ENCODE results near the gene SMARCAL1.
A peak's percentile ranks its signal among the peaks of the same experiment; 100 is the strongest.

The SMARCAL1 gene

DNA sequence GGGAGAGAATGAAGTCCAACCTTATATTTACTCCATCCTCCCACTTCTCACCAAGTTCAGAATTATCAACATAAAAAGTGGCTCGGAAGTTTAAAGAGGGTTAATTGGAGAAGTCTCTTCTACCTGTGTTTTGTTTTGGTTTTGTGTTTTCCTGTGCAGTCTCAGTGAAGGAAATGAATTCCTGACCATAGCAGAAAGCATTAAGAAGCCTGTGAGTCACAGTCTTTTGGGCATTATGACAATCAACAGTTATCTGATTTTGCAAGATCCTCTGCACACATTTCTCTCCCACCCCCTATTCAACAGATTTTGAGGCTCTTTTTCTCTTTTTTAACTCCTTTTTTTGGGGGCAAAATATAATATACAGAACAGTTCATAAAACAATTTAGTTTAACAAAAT is 77.8 kb downstream of the SMARCAL1 start:
- peak; percentile 74 for DNase-seq (ENCODE audit: low read depth)
- no peak overlapping the region for H3K4me3 ChIP-seq (ENCODE audit: low read length)
- no peak for TF ChIP-seq CTCF (IDR thresholded peaks at IDR 0.05; ENCODE audit: insufficient read depth, low read depth, low read length, missing control alignments)

- DNase-seq (ENCODE audit: low read depth): no peak
- no peak overlapping the region for H3K4me3 ChIP-seq (ENCODE audit: low read length)
- no peak for TF ChIP-seq CTCF (IDR thresholded peaks at IDR 0.05; ENCODE audit: insufficient read depth, low read depth, low read length, missing control alignments)
Observed at GRCh38 chr2:216491793-216492596, 79.7 kb downstream of the SMARCAL1 start.

GRCh38 chr2:216492597-216493333 is 80.5 kb downstream of the SMARCAL1 start:
- TF ChIP-seq CTCF (IDR thresholded peaks at IDR 0.05; ENCODE audit: insufficient read depth, low read depth, low read length, missing control alignments): no peak
- DNase-seq (ENCODE audit: low read depth): peak; percentile 86
- no peak overlapping the region for H3K4me3 ChIP-seq (ENCODE audit: low read length)

DNA sequence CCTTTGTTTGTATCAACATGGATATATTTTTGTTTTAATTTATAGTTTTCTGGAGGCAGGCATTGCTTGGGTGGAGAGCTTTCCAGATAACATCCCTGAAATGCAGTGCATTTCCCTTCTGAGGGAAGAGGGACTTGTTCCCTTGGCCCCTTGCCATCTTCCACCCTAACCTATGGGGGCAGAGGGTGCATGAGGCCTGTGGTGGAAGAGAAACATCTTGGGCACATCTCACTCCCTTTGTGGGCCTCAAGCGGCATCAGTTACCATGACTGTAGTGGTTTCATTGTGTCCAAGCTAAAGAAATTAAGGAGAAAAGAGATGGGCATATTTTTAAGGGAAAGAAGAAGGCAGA is 81.0 kb downstream of the SMARCAL1 start:
- TF ChIP-seq CTCF (IDR thresholded peaks at IDR 0.05; ENCODE audit: insufficient read depth, low read depth, low read length, missing control alignments): no peak
- DNase-seq (ENCODE audit: low read depth): no peak
- no peak overlapping the region for H3K4me3 ChIP-seq (ENCODE audit: low read length)

GRCh38 chr2:216495656-216496055 is 83.4 kb downstream of the SMARCAL1 start:
- no peak for TF ChIP-seq CTCF (IDR thresholded peaks at IDR 0.05; ENCODE audit: insufficient read depth, low read depth, low read length, missing control alignments)
- no peak overlapping the region for H3K4me3 ChIP-seq (ENCODE audit: low read length)
- no peak for DNase-seq (ENCODE audit: low read depth)

DNA sequence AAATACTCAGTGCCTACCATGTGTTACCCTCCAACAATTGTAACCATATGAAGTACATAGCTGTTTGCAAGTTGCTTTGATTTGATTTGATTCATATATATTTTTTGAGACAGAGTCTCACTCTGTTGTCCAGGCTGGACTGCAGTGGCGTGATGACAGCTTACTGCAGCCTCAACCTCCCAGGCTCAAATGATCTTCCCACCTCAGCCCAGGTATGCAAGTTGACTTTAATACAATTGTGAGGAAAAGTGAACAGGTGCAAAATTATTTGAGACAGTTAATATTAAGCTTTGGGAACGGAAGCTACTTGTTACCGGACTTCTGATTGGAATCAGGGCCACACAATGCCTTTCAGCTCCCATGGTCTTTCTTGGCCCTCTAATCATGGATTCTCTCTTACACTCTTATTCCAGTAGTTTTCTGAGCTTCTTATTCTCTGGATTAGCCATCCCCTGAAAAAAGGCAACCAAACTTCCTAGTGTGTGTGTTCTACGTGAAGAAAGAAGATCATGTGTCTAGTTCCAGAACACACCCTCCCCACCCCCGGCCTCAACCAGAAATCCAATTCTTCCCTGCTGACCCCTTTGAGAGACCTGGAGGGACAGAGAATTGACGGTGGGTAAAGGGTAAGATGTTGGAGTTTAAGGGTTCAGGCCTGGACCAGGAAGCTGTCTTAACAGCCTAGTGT is 85.2 kb downstream of the SMARCAL1 start:
- TF ChIP-seq CTCF (IDR thresholded peaks at IDR 0.05; ENCODE audit: insufficient read depth, low read depth, low read length, missing control alignments): no peak
- no peak for DNase-seq (ENCODE audit: low read depth)
- peak overlapping the region; percentile 95 for H3K4me3 ChIP-seq (ENCODE audit: low read length)

Data from epithelial cell of esophagus (primary cell).